ENCODE data around the gene SPATA21.

DNA sequence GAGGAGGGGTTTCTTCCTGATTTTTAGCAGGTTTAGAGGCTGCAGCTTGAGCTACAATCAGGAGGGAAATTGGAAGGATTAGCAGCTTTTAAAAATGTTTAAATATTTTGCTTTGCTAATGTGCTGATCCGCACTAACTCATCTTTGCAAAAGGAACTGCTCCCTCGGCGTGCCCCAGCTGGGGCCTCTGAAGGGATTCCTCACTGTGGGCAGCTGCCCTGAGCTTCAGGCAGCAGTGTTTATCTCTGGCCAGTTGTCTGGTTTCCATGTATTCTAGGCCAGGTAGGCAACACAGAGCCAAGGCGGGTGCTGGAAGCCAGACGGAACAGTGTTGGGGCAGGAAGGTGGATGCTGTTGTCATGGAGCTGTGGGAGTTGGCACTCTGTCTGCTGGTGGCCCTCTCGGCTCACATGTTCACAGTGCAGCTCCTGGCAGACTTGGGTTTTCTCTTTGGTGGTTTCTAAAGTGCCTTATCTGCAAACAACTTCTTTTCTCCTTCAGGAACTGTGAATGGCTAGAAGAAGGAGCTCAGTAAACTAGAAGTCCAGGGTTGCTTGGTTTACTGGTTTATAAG, 22.2 kb upstream of the SPATA21 start:
- TF ChIP-seq, protein P1, sequence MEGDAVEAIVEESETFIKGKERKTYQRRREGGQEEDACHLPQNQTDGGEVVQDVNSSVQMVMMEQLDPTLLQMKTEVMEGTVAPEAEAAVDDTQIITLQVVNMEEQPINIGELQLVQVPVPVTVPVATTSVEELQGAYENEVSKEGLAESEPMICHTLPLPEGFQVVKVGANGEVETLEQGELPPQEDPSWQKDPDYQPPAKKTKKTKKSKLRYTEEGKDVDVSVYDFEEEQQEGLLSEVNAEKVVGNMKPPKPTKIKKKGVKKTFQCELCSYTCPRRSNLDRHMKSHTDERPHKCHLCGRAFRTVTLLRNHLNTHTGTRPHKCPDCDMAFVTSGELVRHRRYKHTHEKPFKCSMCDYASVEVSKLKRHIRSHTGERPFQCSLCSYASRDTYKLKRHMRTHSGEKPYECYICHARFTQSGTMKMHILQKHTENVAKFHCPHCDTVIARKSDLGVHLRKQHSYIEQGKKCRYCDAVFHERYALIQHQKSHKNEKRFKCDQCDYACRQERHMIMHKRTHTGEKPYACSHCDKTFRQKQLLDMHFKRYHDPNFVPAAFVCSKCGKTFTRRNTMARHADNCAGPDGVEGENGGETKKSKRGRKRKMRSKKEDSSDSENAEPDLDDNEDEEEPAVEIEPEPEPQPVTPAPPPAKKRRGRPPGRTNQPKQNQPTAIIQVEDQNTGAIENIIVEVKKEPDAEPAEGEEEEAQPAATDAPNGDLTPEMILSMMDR (IDR thresholded peaks at IDR 0.05), result no peak
- TF ChIP-seq POLR2A (IDR thresholded peaks at IDR 0.05), result no peak

All from suprapubic skin (tissue), 3 donors.